H1 (cell line): ENCODE data around the gene TMEM229B. TPM values are rescaled to one million over a fixed set of nuclear protein-coding genes. Genes with fewer than 3 reads are reported as not detected.

Experiments
- POLR2A ChIP-seq, 2 experiments: IDR thresholded peaks; 1 replicate in 1 of 2; 2 replicates in 1 of 2; pipeline ENCODE4 v1.6.1; 2011; ENCODE audit warnings: low read depth in 2 of 2, low read length in 2 of 2, mild to moderate bottlenecking in 2 of 2; ENCODE audit errors: control extremely low read depth in 1 of 2
- SP1 ChIP-seq: IDR thresholded peaks from 2 replicates; pipeline ENCODE4 v1.6.1; 2011; ENCODE audit warnings: low read depth, low read length
- polyA plus RNA-seq, 7 experiments: library from polyadenylated mRNA; depleted of rRNA in 3 of 7; stranded (reverse) in 5 of 7; unstranded in 2 of 7; fragments of >200 nt in 5 of 7; fragments of 200-250 nt in 2 of 7; gene quantifications; 1 replicate in 5 of 7; 2 replicates in 1 of 7; 4 replicates in 1 of 7; pipeline versions ENCODE4 v1.2.1 to v1.2.3, GENCODE V29; 2011 to 2013; ENCODE audit warnings: missing spikeins in 2 of 7, mixed read lengths in 2 of 7
- total RNA-seq: library from RNA; stranded (reverse); fragmentation: NEBNext Ultra II Directional; extraction: Animal tissue kit (Norgen Biotek cat#: 25700); gene quantifications from 2 replicates; pipeline ENCODE4 v1.2.1, GENCODE V29; 2021

TMEM229B gene
- total and polyA plus RNA-seq, 2 of the 8 experiments (the other 6 are each of a cell fraction or from before 2014, with no cell fraction given): 0.73 to 0.85 TPM

DNA sequence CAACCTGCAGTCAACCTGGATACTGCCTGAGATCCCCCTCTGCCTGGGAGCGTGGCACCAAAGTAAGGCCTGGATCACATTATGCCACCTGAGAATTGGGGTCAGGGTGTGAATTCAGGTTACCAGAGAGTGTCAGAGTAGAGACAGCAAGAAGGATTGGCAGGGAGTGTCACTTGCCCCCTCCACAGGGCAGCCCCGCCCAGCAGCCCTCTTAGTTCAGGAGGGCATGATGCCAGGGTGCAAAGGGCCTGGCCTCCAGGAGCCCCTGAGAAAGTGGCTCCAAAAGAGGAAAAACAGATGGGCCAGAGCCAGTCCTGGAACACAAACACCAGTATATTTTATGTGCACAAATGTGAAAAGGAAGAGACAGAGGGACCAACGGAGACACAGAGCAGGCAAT lies 18.6 kb downstream of the TMEM229B start (continued):
- TF ChIP-seq POLR2A (IDR thresholded peaks at IDR 0.05; ENCODE audit: control extremely low read depth in 1 of 2, low read depth in 2 of 2, low read length in 2 of 2) (no peak), SP1 (no peak)
